Measurements from ENCODE around the gene SIPA1L3.
A peak's percentile ranks its signal among the peaks of the same experiment; 100 is the strongest.

Gene SIPA1L3

GRCh38 chr19:37902668-37903067 lies 4.3 kb upstream of the SIPA1L3 start (continued):
- peak; percentile 86 for TF ChIP-seq CTCF (tag by site-specific recombination; IDR thresholded peaks at IDR 0.05)
- no peak for TF ChIP-seq REPIN1 (tag by site-specific recombination; IDR thresholded peaks at IDR 0.05; ENCODE audit: low read depth)
- TF ChIP-seq ZNF223 (tag by site-specific recombination; IDR thresholded peaks at IDR 0.05): peak; percentile 93
- TF ChIP-seq ZNF514 (tag by site-specific recombination; IDR thresholded peaks at IDR 0.05): no peak
- TF ChIP-seq ZNF202 (tag by site-specific recombination; IDR thresholded peaks at IDR 0.05; ENCODE audit: borderline replicate concordance): no peak
- TF ChIP-seq ZNF549 (tag by site-specific recombination; IDR thresholded peaks at IDR 0.05): no peak
- TF ChIP-seq ZXDB (tag by site-specific recombination; IDR thresholded peaks at IDR 0.05): peak; percentile 45; the same call in 1 of the 2 replicates
- TF ChIP-seq ZFP37 (tag by site-specific recombination; IDR thresholded peaks at IDR 0.05): peak; percentile 47; the same call in 1 of the 2 replicates
- TF ChIP-seq ZBTB17 (tag by site-specific recombination; IDR thresholded peaks at IDR 0.05): peak; percentile 20; the same call in 1 of the 2 replicates
- TF ChIP-seq GLIS1 (tag by site-specific recombination; IDR thresholded peaks at IDR 0.05): peak; percentile 80
- no peak for TF ChIP-seq ZFP3 (tag by site-specific recombination; IDR thresholded peaks at IDR 0.05; ENCODE audit: low read depth)
- TF ChIP-seq MZF1 (tag by site-specific recombination; IDR thresholded peaks at IDR 0.05; ENCODE audit: borderline replicate concordance): no peak
- 0 out of 2 replicates have a peak, but pooled peaks have one; percentile 25 for TF ChIP-seq ZNF449 (tag by site-specific recombination; IDR thresholded peaks at IDR 0.05)
- no peak for TF ChIP-seq ZNF175 (tag by site-specific recombination; IDR thresholded peaks at IDR 0.05)
- TF ChIP-seq ZNF837 (tag by site-specific recombination; IDR thresholded peaks at IDR 0.05): no peak
- no peak for TF ChIP-seq ZNF140 (tag by site-specific recombination; IDR thresholded peaks at IDR 0.05)
- no peak for TF ChIP-seq RBAK (tag by site-specific recombination; IDR thresholded peaks at IDR 0.05)
- TF ChIP-seq ZNF777 (tag by site-specific recombination; IDR thresholded peaks at IDR 0.05; ENCODE audit: borderline replicate concordance): no peak

GRCh38 chr19:37903096-37903495 lies 3.9 kb upstream of the SIPA1L3 start:
- ChIA-PET CTCF (interaction anchor here (0.5 to 14.3 kb wide), 95 partner anchors 8 to 1869 kb away, joined by 3 to 316 read pairs (median 5); partner anchors contain the start of genes FAM98C, MRPS12, PSMD8 and SARS2), POLR2A (interaction anchor here (0.9 kb wide), 1 partner anchor 101 kb away, joined by 3 read pairs; no protein-coding TSS in a partner anchor)
- H3K4me1 ChIP-seq (ENCODE audit: control insufficient read depth, insufficient read depth, low read length): peaks cover 10% of the 10 kb centered on the region
- H3K4me3 ChIP-seq (ENCODE audit: low read depth, low read length): no peak overlapping the region
- no peak overlapping the region for H3K27ac ChIP-seq (ENCODE audit: extremely low read depth, low read depth, low read length)
- H3K36me3 ChIP-seq (ENCODE audit: control insufficient read depth in 2 of 2, insufficient read depth in 1 of 2, low read length in 2 of 2): no peaks in the 10 kb centered on the region; a peak in 1 of 3 replicates
- TF ChIP-seq ZNF48 (tag by site-specific recombination; IDR thresholded peaks at IDR 0.05) (no peak), TSHZ1 (tag by site-specific recombination; IDR thresholded peaks at IDR 0.05; ENCODE audit: borderline replicate concordance) (no peak), CTCF (tag by site-specific recombination; IDR thresholded peaks at IDR 0.05) (no peak), ZNF416 (tag by site-specific recombination; IDR thresholded peaks at IDR 0.05) (no peak), ZBTB21 (tag by site-specific recombination; IDR thresholded peaks at IDR 0.05) (no peak), ZSCAN30 (tag by site-specific recombination; IDR thresholded peaks at IDR 0.05) (no peak), ZNF560 (tag by site-specific recombination; IDR thresholded peaks at IDR 0.05; ENCODE audit: borderline replicate concordance) (no peak)
- no peaks in the 10 kb centered on the region for H3K9me3 ChIP-seq (ENCODE audit: control insufficient read depth, insufficient read depth, low read depth, low read length)
